IMR-90 (cell line): ENCODE measurements around the gene TRPV4. TPM values are rescaled to one million over a fixed set of nuclear protein-coding genes. Genes with fewer than 3 reads are reported as not detected.

Experiments
- ATAC-seq: fragments of 200-7000 bp; cut with Tn5 transposase; 2 replicates; pipeline ENCODE4 v1.9.1; 2020; ENCODE audit warnings: low read depth, mild to moderate bottlenecking, moderate library complexity
- BruUV-seq: library from RNA; stranded (reverse); fragments of 400-500 nt; replicated peaks from 2 replicates; lab custom pipeline; 2021; lab: Mats Ljungman, UMichigan
- CTCF ChIA-PET: fragments of 300-600 bp; formaldehyde crosslinking; extraction: SDS; loops from one replicate; lab custom pipeline; 2021; ENCODE audit warnings: antibody characterized with exemption; lab: Yijun Ruan, JAX
- POLR2A ChIA-PET: fragments of 300-600 bp; sonication (Branson Sonifier 250); formaldehyde crosslinking; loops from one replicate; lab custom pipeline; 2022; ENCODE audit warnings: antibody characterized with exemption; ENCODE audit not compliant: unreplicated experiment; lab: Charles Lee
- DNase-seq: peaks from one replicate; pipeline ENCODE4 v3.0.0; 2013
- H2AFZ ChIP-seq: replicated peaks from 2 replicates; pipeline ENCODE3; 2013; ENCODE audit warnings: low read length, mild to moderate bottlenecking; ENCODE audit not compliant: poor library complexity
- H2AK5ac ChIP-seq: 2 replicates; pipeline ENCODE4 v1.6.1; 2013; ENCODE audit warnings: low read depth, low read length, inconsistent platforms
- H2AK9ac ChIP-seq: replicated peaks from 2 replicates; pipeline ENCODE3; 2013; ENCODE audit warnings: mild to moderate bottlenecking, low read depth, low read length, moderate library complexity; ENCODE audit not compliant: poor library complexity
- H2BK120ac ChIP-seq: 2 replicates; pipeline ENCODE4 v1.6.1; 2013; ENCODE audit warnings: low read depth, low read length, inconsistent platforms
- H2BK15ac ChIP-seq: 3 replicates; pipeline ENCODE4 v1.6.1; 2013; ENCODE audit warnings: low read depth, low read length, inconsistent platforms
- H2BK20ac ChIP-seq: 2 replicates; pipeline ENCODE4 v1.6.1; 2013; ENCODE audit warnings: low read depth, mild to moderate bottlenecking, inconsistent platforms, low read length, moderate library complexity
- H2BK5ac ChIP-seq: 2 replicates; pipeline ENCODE4 v1.6.1; 2013; ENCODE audit warnings: mild to moderate bottlenecking, low read depth, low read length, inconsistent platforms; ENCODE audit not compliant: poor library complexity, severe bottlenecking
- H3K14ac ChIP-seq: replicated peaks from 2 replicates; pipeline ENCODE4 v1.6.1; 2013; ENCODE audit warnings: low read depth, low read length, inconsistent platforms
- H3K18ac ChIP-seq: 2 replicates; pipeline ENCODE4 v1.6.1; 2013; ENCODE audit warnings: low read depth, low read length, control low read depth
- H3K23ac ChIP-seq: 2 replicates; pipeline ENCODE4 v1.6.1; 2013; ENCODE audit warnings: low read depth, low read length, inconsistent platforms
- H3K27ac ChIP-seq: 2 replicates; pipeline ENCODE4 v1.5.1; 2013; ENCODE audit warnings: mild to moderate bottlenecking, control low read depth, low read length; ENCODE audit not compliant: insufficient read depth
- H3K27me3 ChIP-seq: 2 replicates; pipeline ENCODE4 v1.6.1; 2013; ENCODE audit warnings: low read length; ENCODE audit not compliant: control insufficient read depth, insufficient read depth
- H3K36me3 ChIP-seq: 2 replicates; pipeline ENCODE4 v1.6.1; 2013; ENCODE audit warnings: low read length, mixed read lengths; ENCODE audit not compliant: control insufficient read depth, insufficient read depth
- H3K4ac ChIP-seq: 2 replicates; pipeline ENCODE4 v1.6.1; 2013; ENCODE audit warnings: low read depth, low read length, inconsistent platforms
- H3K4me1 ChIP-seq: 2 replicates; pipeline ENCODE4 v1.6.1; 2013; ENCODE audit warnings: low read length, mixed read lengths; ENCODE audit not compliant: control insufficient read depth, insufficient read depth
- H3K4me2 ChIP-seq: 2 replicates; pipeline ENCODE4 v1.6.1; 2013; ENCODE audit warnings: low read depth, mild to moderate bottlenecking, control low read depth, low read length, moderate library complexity
- H3K4me3 ChIP-seq: 2 replicates; pipeline ENCODE4 v1.5.1; 2013; ENCODE audit warnings: low read depth, mild to moderate bottlenecking, control low read depth, low read length, moderate library complexity; ENCODE audit not compliant: insufficient read depth
- H3K56ac ChIP-seq: 2 replicates; pipeline ENCODE4 v1.6.1; 2013; ENCODE audit warnings: low read length, inconsistent platforms; ENCODE audit not compliant: insufficient read depth; ENCODE audit errors: extremely low read depth
- H3K79me1 ChIP-seq, 2 experiments: 2 replicates each; pipeline ENCODE4 v1.6.1; 2013; ENCODE audit warnings: low read length in 2 of 2, inconsistent platforms in 1 of 2, low read depth in 1 of 2
- H3K9ac ChIP-seq: 2 replicates; pipeline ENCODE4 v1.6.1; 2013; ENCODE audit warnings: low read depth, low read length, control low read depth
- H3K9me1 ChIP-seq: 2 replicates; pipeline ENCODE4 v1.6.1; 2013; ENCODE audit warnings: low read length, inconsistent platforms; ENCODE audit not compliant: insufficient read depth
- H3K9me3 ChIP-seq: 2 replicates; pipeline ENCODE4 v1.6.1; 2013; ENCODE audit warnings: low read length; ENCODE audit not compliant: control insufficient read depth, insufficient read depth
- H4K20me1 ChIP-seq: 2 replicates; pipeline ENCODE4 v1.6.1; 2013; ENCODE audit warnings: low read length, inconsistent platforms; ENCODE audit not compliant: insufficient read depth
- H4K5ac ChIP-seq: 2 replicates; pipeline ENCODE4 v1.6.1; 2013; ENCODE audit warnings: mild to moderate bottlenecking, low read depth, low read length, control low read depth
- H4K8ac ChIP-seq, 2 experiments: 2 replicates each; pipeline ENCODE4 v1.6.1; 2013; ENCODE audit warnings: low read depth in 2 of 2, low read length in 2 of 2, control low read depth in 1 of 2, inconsistent platforms in 1 of 2
- H4K91ac ChIP-seq: 2 replicates; pipeline ENCODE4 v1.6.1; 2013; ENCODE audit warnings: low read depth, low read length, inconsistent platforms; ENCODE audit not compliant: insufficient read depth
- BHLHE40 ChIP-seq: fragments of 150-350 bp; IDR thresholded peaks from 2 replicates; pipeline ENCODE4 v1.6.1; 2016; ENCODE audit warnings: mild to moderate bottlenecking, low read depth, low read length
- CEBPB ChIP-seq: IDR thresholded peaks from 2 replicates; pipeline ENCODE4 v1.6.1; 2012; ENCODE audit warnings: low read depth, low read length, improper control_type of control experiment
- CHD1 ChIP-seq: IDR thresholded peaks from 2 replicates; pipeline ENCODE4 v1.6.1; 2012; ENCODE audit warnings: low read depth, low read length, improper control_type of control experiment
- FOS ChIP-seq: fragments of 150-350 bp; IDR thresholded peaks from 2 replicates; pipeline ENCODE4 v1.6.1; 2016; ENCODE audit warnings: low read depth, low read length
- MAFK ChIP-seq: IDR thresholded peaks from 2 replicates; pipeline ENCODE4 v1.6.1; 2012; ENCODE audit warnings: low read depth, low read length, improper control_type of control experiment
- MAZ ChIP-seq: IDR thresholded peaks from 2 replicates; pipeline ENCODE4 v1.6.1; 2012; ENCODE audit warnings: low read depth, mild to moderate bottlenecking, low read length, improper control_type of control experiment, moderate library complexity, borderline replicate concordance
- MXI1 ChIP-seq: IDR thresholded peaks from 2 replicates; pipeline ENCODE4 v1.6.1; 2012; ENCODE audit warnings: low read depth, mild to moderate bottlenecking, low read length, moderate library complexity, borderline replicate concordance
- NFE2L2 ChIP-seq: fragments of 150-350 bp; IDR thresholded peaks from 2 replicates; pipeline ENCODE4 v1.6.1; 2016; ENCODE audit warnings: low read depth, mild to moderate bottlenecking, low read length
- RAD21 ChIP-seq: IDR thresholded peaks from 2 replicates; pipeline ENCODE4 v1.6.1; 2012; ENCODE audit warnings: low read length, improper control_type of control experiment
- RCOR1 ChIP-seq: IDR thresholded peaks from 2 replicates; pipeline ENCODE4 v1.6.1; 2012; ENCODE audit warnings: mild to moderate bottlenecking, low read length, improper control_type of control experiment; ENCODE audit not compliant: insufficient replicate concordance
- RFX5 ChIP-seq: IDR thresholded peaks from 2 replicates; pipeline ENCODE4 v1.8.0; 2012; ENCODE audit warnings: low read depth, mild to moderate bottlenecking, low read length, moderate library complexity
- SMC3 ChIP-seq: fragments of 150-350 bp; IDR thresholded peaks from 2 replicates; pipeline ENCODE4 v1.6.1; 2016; ENCODE audit warnings: low read depth, mild to moderate bottlenecking, antibody characterized with exemption, low read length, moderate library complexity
- WGBS, 2 experiments: methylation state at CpG; one replicate each; pipeline versions ENCODE4 v1.1.5 to v1.1.7; 2013; ENCODE audit warnings: missing lambda C conversion rate in 2 of 2; ENCODE audit not compliant: insufficient read length in 1 of 2; ENCODE audit errors: extremely low coverage in 2 of 2; 5-methylcytosine and 5-hydroxymethylcytosine counted together
- dilution Hi-C: fragments of 300-500 bp; cut with HindIII; formaldehyde crosslinking; loops from one replicate; pipeline ENCODE4 v1.14.3; 2018; ENCODE audit warnings: low sequenced_read_pairs; ENCODE audit not compliant: unreplicated experiment
- in situ Hi-C: fragments of 300-500 bp; cut with MboI; formaldehyde crosslinking; loops from 3 replicates; pipeline ENCODE4 v1.14.3; 2019; ENCODE audit warnings: low sequenced_read_pairs, inconsistent platforms, mixed read lengths
- intact Hi-C: fragments of 100-400 bp; cut with micrococcal nuclease; formaldehyde crosslinking; loops from 2 replicates; pipeline ENCODE4 v1.10.0; 2022
- polyA plus RNA-seq, 3 experiments: library from polyadenylated mRNA; depleted of rRNA; stranded (reverse); fragments of >200 nt; gene quantifications; 2 replicates each; pipeline ENCODE4 v1.2.3, GENCODE V29; 2012; ENCODE audit warnings: low replicate concordance in 1 of 3
- total RNA-seq: library from RNA; depleted of rRNA; stranded (reverse); fragments of >200 nt; gene quantifications from 2 replicates; pipeline ENCODE4 v1.2.3, GENCODE V29; 2012
- TF ChIP-seq, protein P1 (sequence below): conservative IDR thresholded peaks from 2 replicates; pipeline ENCODE4 v1.5.1; 2012; ENCODE audit warnings: mild to moderate bottlenecking, low read depth, low read length, improper control_type of control experiment
- TF ChIP-seq, protein P2 (sequence below): fragments of 150-350 bp; IDR thresholded peaks from 2 replicates; pipeline ENCODE4 v1.6.1; 2017; ENCODE audit warnings: mild to moderate bottlenecking, antibody characterized with exemption, low read length, low read depth

TRPV4 gene
- total and polyA plus RNA-seq, 2 of the 4 experiments (the other 2 are of a cell fraction) = 1.1 to 6.1 TPM

DNA sequence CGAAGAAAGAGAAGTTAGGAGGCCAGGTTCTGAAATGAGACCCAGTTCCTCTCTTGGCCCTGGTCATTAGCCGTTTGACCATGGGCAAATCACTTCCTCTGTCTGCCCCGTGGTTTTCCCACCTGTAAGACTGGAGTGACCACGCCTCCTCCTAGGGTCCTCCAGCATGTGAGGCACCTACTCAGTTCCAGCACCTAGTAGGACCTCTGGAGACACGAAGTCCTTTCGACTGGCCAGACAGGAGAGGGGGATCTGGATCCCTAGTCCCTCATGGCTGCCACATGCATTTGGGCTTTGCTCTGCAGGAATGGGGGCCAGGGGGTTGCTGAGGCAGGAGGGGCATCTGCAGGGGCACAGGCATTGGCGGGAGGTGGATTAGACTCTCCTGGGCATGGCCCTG, 16.3 kb downstream of the TRPV4 start:
- Histone ChIP-seq H3K27me3 (no peaks in the 10 kb centered on the region), H3K4me3 (no peak overlapping the region), H3K14ac (no peak overlapping the region), H3K18ac (no peak overlapping the region), H2BK120ac (no peak overlapping the region), H3K9ac (no peak overlapping the region), H3K23ac (no peak overlapping the region), H3K9me3 (no peaks in the 10 kb centered on the region), H3K4me2 (no peak overlapping the region), H3K4me1 (peaks cover 2% of the 10 kb centered on the region; the same call in 1 of the 2 replicates), H2AK5ac (no peak overlapping the region), H3K27ac (no peak overlapping the region), H4K8ac (no peak overlapping the region), H3K36me3 (no peaks in the 10 kb centered on the region), H2BK15ac (no peak overlapping the region), H2AK9ac (no peak overlapping the region), H3K9me1 (peaks cover 3% of the 10 kb centered on the region; the same call in 1 of the 2 replicates), H3K4ac (no peak overlapping the region), H2BK5ac (no peak overlapping the region), H4K91ac (no peak overlapping the region), H2AFZ (no peak overlapping the region), H4K5ac (no peak overlapping the region), H4K20me1 (peaks cover 6% of the 10 kb centered on the region), H3K56ac (no peak overlapping the region), H3K79me1 (no peaks in the 10 kb centered on the region), H2BK20ac (no peak overlapping the region)
- no peak for TF ChIP-seq MXI1
- TF ChIP-seq, protein P1, sequence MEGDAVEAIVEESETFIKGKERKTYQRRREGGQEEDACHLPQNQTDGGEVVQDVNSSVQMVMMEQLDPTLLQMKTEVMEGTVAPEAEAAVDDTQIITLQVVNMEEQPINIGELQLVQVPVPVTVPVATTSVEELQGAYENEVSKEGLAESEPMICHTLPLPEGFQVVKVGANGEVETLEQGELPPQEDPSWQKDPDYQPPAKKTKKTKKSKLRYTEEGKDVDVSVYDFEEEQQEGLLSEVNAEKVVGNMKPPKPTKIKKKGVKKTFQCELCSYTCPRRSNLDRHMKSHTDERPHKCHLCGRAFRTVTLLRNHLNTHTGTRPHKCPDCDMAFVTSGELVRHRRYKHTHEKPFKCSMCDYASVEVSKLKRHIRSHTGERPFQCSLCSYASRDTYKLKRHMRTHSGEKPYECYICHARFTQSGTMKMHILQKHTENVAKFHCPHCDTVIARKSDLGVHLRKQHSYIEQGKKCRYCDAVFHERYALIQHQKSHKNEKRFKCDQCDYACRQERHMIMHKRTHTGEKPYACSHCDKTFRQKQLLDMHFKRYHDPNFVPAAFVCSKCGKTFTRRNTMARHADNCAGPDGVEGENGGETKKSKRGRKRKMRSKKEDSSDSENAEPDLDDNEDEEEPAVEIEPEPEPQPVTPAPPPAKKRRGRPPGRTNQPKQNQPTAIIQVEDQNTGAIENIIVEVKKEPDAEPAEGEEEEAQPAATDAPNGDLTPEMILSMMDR = no peak
- TF ChIP-seq FOS = no peak
- TF ChIP-seq BHLHE40 = no peak
- TF ChIP-seq RAD21 = no peak
- no peak for TF ChIP-seq MAZ
- no peak for TF ChIP-seq MAFK
- TF ChIP-seq, protein P2, sequence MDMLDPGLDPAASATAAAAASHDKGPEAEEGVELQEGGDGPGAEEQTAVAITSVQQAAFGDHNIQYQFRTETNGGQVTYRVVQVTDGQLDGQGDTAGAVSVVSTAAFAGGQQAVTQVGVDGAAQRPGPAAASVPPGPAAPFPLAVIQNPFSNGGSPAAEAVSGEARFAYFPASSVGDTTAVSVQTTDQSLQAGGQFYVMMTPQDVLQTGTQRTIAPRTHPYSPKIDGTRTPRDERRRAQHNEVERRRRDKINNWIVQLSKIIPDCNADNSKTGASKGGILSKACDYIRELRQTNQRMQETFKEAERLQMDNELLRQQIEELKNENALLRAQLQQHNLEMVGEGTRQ = no peak
- no peak for TF ChIP-seq CHD1
- no peak for TF ChIP-seq SMC3
- no peak for TF ChIP-seq NFE2L2
- no peak for TF ChIP-seq CEBPB
- TF ChIP-seq RCOR1 = no peak
- no peak for TF ChIP-seq RFX5
- ChIA-PET CTCF (no interaction called here), POLR2A (no interaction called here)
- dilution Hi-C loops (no loop called here), in situ Hi-C loops (no loop called here), intact Hi-C loops (no loop called here)
- WGBS, 2 experiments = 61% methylated on average over 4 of the region's 7 CpGs; no CpG with 5 or more reads in 1 of the 2 experiments
- DNase-seq (no peak), ATAC-seq (no peak)
- no TSS peak for BruUV-seq
